Stimulated activated CD4-positive, alpha-beta T cell treated with anti-CD3 and anti-CD28 coated beads, Interleukin-2, amount 100 ng/mL, for 24 hours (primary cell): ENCODE measurements around the gene ADAMTS15.
"Not testable (repeated sequence)": the region's sequence is repeated elsewhere in the genome, so short reads cannot be mapped to it uniquely, and the experiment has no call there.

Experiments
- DNase-seq, 2 donors: peaks; one replicate each; pipeline ENCODE4 v3.0.0-alpha.2; 2020

ADAMTS15 gene

DNA sequence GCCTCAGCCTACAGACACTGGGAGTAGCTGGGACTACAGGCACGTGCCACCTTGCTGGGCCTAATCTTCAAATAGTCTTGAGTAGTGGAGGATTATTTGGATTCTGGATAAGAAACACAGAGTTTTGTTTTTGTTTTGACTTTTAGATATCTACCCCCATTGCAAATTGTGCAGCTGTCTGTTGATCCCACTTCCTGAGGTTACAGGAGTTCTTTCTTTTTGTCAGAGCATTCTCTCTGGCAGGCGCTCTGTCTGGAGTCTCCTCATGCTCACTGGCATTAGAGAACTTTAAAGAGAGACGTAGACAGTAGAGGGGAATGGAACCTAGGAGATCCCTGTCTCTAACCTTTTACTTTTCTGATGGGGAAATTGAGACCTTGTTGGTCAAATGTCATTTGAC is 12.3 kb upstream of the ADAMTS15 start:
- DNase-seq, result no peak

DNA sequence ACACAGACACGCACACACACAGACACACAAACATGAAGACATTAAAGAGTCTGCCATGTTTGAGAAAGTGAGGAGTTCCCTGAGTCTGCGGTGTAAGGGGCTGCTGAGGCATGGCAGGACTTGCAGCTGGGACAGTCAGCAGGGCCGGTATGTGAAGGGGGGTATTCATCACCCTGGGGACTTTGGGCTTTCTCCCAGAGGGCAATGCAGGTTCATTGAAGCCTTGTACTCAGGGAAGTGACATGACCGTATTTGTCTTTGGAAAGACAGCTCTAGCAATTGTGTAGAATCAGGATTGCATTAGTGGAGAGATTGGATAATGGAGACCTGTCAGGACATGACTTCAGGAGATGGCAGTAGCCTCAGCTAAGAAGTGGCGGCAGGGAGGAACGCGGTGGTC is 10.6 kb upstream of the ADAMTS15 start:
- no peak for DNase-seq

DNA sequence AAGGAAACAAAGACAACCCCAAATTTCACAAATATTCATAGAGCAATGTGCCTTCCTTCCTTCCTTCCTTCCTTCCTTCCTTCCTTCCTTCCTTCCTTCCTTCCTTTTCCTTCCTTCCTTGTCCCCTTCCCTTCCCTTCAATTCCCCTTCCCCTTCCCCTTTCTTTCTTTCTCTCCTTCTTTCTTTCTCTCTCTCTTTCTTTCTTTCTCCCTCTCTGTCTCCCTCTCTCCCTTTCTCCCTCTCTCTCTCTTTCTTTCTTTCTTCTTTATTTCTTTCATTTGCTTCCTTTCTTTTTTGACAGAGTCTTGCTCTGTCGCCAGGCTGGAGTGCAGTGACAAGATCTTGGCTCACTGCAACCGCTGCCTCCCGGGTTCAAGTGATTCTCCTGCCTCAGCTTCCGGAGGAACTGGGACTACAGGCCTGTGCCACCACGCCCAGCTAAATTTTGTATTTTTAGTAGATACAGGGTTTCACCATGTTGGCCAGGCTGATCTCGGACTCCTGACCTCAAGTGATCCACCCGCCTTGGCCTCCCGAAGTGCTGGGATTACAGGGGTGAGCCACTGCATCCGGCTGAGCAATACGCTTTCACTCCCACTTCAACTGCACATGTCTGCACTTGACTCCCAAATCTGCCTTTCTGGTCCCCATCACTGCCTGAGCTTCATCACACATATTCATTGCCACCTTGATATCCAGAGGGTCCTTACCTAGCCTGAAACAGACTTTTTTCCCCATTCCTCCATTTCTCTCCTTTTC is 9.9 kb upstream of the ADAMTS15 start:
- DNase-seq, result not testable (repeated sequence)

DNA sequence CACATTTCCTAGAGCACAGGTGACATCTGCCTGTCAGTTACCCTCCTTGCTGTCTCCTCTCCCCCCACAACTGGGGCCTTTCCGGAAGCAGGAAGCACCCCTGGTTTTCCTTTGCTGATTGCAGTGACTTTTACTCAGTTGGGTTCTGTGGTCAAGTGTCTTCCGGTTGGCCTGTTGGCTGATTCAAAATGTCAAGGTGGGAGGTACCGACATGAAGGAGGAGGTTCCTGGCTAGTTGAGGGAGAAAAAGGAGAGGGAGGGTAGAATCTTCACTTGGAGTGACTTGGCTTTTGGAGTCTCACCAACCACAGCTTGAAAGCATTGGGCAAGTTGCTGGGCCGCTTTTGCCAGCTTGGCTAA is 9.3 kb upstream of the ADAMTS15 start:
- DNase-seq, result no peak

DNA sequence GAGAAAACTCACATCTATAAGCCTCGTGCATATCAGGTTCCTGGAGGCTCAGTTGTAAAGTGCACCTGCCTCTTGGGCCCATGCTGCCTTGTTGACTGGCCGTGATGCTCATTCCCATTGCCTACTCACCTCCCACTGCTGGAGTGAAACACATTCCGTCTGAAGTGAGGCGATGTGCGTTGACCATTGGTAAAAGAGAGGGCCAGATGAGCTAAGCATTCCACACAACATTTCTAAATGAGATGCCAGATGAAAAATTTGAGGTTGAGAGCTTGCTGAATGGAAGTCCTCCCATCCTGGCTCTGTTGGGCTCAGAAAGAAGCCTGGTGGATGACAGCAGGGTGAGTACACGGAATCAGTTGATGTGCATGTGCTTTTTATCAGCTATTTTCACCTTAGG is 8.6 kb upstream of the ADAMTS15 start:
- DNase-seq, result no peak

DNA sequence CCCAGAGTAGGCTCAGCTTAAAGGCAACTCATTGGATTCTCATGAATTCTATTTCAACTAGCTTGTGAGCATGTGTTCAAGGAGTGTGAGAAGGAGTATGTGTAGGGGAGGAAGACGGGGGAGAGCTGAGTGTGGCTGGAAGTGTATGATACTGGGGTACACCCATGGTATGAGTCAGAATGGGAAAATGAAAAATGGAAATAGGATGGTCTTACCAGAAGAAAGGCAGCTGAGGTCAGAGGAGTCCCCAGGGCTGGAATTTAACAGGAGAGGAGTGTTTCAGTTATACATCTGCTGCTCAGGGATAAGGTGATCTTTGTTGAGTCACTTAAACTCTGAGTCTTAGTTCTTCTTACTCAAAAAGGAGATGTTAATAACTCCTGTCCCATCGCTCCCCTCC is 6.7 kb upstream of the ADAMTS15 start:
- DNase-seq, result no peak

DNA sequence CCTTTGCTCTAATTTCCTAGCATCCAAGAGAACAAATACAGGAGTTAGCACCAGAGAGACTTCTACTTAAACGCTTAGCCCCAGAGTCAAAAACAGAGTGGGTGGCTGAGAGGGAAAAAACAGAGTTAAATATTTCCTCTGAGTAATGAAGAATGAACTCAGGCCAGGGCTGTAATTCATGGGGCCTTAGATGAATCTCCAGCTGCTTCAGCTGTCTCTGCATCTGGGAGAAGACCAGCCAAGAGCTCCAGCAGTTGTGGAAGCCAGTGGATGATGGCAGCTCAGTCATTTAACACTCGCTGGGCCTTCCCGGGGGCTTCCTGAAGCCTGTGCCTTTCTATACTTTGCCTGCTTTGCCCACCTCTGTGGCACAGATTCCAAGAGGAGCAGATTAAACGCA is 5.7 kb upstream of the ADAMTS15 start:
- no peak for DNase-seq

DNA sequence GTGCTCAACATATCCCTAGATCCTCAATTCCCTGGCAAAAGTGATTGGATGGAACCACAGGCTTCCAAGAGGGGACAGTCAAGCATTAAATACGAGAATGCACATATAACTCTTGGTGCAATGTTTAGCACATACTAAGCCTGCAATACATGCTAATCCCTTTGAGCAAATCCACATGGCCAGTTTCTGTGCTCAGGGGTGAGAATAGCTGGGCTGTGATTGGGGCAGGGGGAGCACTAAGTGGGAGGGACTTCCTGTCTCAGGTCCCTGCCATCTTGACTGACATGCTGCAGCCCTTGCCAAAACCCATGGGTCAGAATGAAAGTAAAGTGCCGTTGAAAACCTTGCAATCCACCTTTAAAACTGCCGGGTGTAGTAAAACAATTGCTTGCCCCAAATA is 2.7 kb upstream of the ADAMTS15 start:
- no peak for DNase-seq

DNA sequence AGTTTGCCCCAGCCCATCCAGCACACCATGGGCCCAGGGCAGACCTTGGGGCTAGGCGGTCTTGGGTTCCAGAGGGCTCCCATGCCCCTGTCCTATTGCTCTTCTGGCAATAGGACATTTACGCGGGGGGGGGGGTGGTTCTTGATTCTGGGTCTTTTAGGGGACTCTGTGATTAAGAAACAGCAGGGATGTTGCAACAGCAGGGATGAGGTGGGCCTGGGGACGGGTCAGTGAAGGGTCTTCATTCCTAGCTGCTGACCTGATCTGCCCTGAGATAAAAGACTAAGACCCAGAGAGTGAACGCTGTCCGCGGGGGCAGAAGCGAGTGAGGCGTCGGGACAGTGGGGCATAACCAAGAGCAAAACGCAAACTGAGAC is 418 bp upstream of the ADAMTS15 start:
- no peak for DNase-seq

DNA sequence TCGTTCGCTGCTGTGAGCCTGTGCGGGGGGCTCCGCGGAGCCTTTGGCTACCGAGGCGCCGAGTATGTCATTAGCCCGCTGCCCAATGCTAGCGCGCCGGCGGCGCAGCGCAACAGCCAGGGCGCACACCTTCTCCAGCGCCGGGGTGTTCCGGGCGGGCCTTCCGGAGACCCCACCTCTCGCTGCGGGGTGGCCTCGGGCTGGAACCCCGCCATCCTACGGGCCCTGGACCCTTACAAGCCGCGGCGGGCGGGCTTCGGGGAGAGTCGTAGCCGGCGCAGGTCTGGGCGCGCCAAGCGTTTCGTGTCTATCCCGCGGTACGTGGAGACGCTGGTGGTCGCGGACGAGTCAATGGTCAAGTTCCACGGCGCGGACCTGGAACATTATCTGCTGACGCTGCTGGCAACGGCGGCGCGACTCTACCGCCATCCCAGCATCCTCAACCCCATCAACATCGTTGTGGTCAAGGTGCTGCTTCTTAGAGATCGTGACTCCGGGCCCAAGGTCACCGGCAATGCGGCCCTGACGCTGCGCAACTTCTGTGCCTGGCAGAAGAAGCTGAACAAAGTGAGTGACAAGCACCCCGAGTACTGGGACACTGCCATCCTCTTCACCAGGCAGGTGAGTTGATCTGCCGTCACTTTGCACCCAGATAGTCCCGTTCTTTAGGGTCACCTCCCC is 1.0 kb downstream of the ADAMTS15 start:
- no peak for DNase-seq

DNA sequence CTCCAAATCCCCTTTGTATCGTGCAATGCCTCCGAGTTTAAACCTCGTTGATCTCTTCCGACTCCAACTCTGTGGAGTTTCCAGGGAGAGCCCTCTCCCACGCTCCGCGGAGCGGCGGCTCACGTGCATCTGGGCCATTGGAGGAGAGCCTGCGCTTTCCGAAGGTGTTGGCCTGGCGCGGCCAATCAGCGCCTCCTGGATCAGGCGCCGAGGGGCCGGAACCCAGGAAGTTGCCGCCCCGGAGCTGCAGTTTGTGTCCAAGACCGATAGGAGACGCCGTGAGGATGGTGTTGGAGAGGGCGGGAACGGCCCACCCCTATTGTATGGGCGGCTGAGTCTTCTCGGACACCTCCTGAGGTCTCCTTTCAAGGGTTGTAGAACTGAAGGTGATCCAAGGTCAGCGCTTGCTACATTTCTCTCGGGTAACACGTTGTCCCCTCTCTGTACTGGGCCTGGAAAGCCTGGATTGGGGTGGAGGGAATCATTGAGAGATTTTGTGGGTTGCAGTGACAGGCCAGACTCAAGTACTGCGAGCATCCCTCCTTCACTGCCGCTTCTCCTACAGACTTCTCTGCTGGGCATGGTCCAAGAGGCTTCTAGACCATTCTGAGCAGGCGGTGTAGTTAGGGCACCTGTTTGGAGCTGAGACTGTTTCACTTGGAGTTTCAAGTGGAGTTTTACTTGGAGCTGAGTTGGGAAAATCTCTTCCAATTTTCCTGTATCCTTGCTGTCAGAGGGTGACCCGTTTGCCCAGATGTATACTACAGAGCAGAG is 1.7 kb downstream of the ADAMTS15 start:
- peak in 1 of 2 donors; percentile 12 for DNase-seq

DNA sequence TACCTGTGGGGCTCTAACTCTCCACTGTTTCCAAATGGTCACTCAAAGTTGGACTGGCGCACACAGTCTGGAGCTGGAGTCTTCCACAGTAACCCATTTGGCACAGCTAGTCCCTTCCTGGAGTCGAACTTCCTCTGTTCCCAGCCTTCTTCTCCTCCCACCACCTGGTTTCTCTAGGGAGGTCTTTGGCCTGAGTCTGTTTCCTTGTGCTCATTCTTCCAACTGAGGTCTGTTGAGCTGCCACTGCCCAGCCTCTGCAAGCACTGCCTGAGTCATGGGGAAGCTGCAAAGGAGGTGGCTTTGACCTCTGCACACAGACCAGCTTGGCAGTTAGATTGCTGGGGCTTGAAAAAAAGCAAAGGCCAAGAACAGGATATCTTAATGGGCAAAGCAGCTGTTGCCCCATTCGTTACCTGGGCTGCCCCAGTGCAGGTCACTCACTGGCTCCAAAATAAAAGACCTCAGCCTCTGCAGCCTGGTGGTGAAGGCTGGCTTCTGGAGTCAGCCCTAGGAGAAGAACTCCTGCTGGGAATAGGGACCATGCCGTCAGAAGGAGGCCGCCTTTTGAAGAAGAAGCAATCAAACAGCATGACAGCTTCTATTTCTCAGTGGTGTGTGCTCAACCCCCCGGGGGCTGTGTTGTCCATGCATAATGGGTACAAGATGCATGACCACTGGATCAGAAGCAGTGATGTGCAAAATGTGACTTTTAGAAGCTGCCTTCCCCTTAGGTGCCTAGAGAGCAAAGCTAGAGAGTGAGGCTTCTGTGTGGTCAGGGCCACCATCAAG is 3.0 kb downstream of the ADAMTS15 start:
- DNase-seq, result no peak

DNA sequence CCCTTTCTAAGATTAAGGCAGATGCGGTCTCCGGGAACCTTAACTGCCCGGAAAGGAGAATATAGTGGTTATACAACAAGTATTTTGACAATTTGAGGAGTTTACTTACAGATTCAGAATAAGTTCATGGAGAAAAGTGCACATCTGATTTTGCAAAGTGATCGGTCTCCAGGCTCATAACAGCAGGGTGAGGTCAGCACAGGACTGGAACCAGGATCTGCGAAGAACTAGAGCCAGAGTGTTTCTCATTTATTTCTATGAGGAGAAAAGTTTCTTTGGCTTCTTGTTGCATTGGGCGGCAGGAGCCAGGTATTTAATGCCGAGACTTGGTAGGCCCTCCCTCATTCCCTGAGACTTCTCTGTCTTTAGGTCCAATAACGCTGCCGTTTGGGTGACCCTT is 3.7 kb downstream of the ADAMTS15 start:
- DNase-seq, result no peak

DNA sequence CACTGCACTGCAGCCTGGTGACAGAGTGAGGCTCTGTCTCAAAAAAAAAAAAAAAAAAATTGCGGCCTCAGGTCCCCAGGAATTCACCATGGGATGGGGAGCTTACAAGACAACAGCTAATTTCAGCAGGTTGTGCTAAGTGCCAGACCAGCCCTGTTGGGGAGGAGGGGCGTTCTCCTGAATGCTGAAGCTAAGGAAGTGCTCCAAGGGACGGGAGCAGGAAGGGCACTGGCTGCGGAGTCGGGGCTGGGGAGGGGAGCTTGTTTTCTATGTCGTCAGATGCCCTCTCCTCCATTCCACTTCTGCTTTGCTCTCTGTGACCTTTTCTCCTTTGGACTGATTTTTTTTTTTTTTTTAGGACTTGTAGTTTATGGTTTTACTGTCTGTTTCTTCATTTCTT is 4.5 kb downstream of the ADAMTS15 start:
- no peak for DNase-seq

DNA sequence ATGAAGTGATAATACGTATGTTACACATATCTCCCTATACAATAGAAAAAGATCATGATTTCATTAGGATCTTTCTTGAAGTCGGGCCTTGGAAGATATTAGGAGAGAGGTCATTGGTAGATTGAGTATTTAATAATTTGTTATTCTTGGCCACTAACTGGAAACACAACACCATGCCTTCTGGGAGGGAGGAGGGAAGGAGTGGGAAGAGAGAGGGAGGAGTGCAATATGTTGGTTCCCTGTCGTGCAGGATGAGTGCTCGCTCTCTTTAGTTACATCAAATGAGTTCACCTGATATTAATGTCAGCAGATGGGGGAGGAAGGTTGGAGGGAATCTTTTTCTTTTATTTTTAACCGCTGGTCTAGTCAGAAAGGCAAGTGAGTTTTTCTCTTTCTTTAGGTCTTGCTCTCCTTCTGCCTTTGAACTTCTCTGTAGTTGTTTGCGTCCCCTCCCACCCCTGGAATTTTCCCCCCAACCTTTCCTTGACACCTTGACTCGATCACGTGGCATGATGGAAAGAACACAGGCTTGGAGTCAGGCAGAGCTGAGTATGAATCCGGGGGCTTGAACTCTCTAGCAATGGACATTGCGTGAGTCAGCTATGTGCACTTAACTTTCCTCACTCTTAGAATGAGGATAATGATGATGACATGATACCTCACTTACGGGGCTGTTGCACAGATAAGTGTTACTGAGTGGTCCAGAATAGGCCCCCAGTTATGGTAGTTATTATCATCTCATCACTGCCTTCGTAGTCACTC is 6.2 kb downstream of the ADAMTS15 start:
- DNase-seq, result no peak

DNA sequence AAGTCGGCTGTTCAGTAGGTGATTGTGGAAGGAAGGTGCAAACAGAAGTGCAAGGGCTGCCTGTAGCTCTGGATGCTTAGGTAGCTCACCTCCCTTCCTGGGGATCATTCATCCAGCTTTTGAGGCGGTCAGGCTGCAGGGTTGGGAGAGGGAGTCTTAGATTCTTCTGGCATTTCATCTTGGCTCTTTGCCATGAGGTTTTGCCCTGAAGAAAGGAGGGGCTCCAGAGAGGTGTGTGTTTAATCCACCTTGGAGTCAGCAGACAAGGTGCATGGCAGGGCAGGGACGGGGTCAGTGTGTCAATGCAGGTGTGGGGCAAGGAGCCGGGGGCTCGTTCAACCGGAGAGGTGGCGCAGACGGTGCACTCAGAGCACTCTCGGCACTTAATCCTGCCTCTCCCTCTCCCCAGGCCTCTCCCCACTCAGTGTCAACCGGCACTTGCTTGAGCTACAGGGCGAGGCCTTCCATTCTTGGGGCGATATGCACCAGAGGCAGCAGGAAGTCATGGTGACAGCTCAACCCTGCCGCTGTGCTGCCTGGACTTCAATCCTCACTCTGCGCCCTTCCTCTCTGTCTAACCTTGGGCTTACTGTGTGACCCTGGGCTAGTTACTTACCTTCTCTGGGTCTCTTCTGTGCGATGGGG is 7.2 kb downstream of the ADAMTS15 start:
- DNase-seq, result no peak

DNA sequence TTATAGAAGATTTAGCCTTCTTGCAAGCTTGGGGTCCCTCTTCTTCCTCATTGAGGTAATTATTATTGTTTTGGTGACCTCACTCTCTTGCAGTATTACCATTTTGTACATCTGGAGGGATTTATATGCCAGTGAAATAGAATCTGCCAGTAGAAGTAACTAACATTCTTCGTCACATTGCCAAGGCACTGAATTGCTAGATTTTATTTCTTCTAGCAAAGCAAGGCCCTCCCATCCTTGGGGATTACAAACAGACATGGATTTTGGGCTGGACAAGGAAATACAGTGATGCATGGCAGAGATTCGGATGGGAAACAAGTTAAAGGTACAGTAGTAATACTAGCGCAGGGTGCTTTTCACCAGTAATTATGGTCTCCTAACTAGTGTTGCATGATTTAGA is 7.8 kb downstream of the ADAMTS15 start:
- no peak for DNase-seq

DNA sequence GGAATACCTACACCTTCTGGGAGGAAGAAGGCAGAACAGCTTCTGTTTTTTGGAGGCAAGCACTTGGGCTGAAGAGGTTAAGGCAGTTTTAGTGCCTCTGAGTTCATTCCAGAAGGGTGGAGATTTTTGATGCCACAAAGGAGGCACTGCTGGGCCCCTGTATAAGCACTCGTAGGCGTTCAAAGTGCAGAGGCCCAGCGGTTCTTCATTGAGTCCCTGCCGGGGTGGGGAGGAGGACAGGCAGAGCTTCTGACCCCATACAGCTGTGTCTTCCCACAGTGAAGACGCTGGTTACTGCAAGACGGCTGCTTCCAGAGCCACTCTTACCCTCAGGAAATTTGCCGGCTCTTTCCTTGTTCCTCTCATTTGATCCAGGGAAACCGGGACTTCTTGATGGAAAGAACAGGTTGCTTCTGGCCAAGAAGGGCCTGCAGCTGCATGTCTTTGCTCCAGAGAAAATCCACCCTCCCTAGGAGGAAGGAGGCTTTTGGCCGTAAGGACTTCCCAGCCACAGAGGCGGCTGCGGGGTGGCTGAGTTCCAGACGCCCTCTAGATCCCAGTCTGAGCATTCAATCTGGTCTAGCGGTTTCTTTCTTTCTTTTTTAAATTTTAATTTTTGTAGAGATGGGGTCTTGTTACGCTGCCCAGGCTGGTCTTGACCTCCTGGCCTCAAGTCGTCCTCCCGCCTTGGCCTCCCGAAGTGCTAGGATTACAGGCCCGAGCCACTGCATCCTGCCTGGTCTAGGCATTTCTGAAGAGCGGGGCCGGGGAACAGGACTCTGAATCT is 9.4 kb downstream of the ADAMTS15 start:
- no peak for DNase-seq

DNA sequence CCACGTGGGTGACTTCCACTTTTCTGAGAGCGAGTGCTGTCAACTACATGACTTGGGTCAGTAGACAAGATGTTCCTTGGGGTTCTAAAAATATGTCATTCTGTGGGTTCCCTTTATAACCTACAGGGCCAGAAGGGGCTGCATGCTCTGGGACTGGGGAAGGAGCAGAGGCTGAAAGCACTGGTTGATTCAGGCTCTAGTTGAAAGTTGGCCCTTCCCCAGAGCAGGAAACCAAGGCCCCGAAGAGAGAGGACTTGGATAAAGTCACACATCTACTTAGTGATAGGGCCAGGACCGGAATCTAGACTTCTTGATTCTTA is 9.9 kb downstream of the ADAMTS15 start:
- no peak for DNase-seq

DNA sequence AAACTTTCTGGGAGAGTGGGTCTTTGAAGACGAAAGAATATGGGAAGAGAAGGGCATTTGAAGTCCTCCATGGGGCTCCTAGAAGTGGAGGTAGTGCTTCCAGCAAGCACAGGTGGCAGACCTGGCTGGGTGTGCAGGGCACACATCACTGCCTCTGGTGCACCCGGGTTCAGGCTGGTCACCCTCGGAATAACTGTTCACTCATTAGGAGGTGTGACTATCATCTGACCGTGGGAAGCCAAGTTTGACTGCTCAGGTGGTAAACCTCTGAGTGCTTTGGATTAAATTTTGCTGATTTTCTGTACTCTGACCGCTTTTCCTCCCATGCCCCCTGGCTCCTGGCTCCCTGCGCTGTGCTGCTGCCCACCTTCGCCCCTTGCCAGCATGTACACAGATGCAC is 11.1 kb downstream of the ADAMTS15 start:
- DNase-seq, result no peak
